OCI-LY3 (cell line): Measurements from ENCODE around the gene TEX29.

Experiments
- H2AFZ ChIP-seq: fragments of 200-600, 300-600 bp; shearing (Covaris generic); 2 replicates; pipeline ENCODE4 v1.6.0; 2014; ENCODE audit warnings: antibody characterized with exemption, low read depth, low read length
- H3K27ac ChIP-seq: fragments of 200-600, 300-600 bp; sonication (generic); 2 replicates; pipeline ENCODE4 v1.5.1; 2014; ENCODE audit warnings: mild to moderate bottlenecking, low read length, moderate library complexity, mixed read lengths
- H3K27me3 ChIP-seq: fragments of 200-600, 300-600 bp; sonication (generic); 2 replicates; pipeline ENCODE4 v1.6.1; 2014; ENCODE audit warnings: low read depth, low read length, mixed read lengths
- H3K36me3 ChIP-seq: fragments of 200-600, 300-600 bp; sonication (generic); replicated peaks from 2 replicates; pipeline ENCODE3; 2014; ENCODE audit warnings: low read depth, low read length, mixed read lengths
- H3K4me1 ChIP-seq: fragments of 300-600, 200-600 bp; sonication (generic); 2 replicates; pipeline ENCODE4 v1.6.1; 2014; ENCODE audit warnings: low read length, mixed read lengths
- H3K4me2 ChIP-seq: fragments of 200-600, 300-600 bp; sonication (generic); 2 replicates; pipeline ENCODE4 v1.6.1; 2014; ENCODE audit warnings: low read length, mixed read lengths
- H3K4me3 ChIP-seq: fragments of 300-600, 200-600 bp; sonication (generic); 2 replicates; pipeline ENCODE4 v1.5.1; 2014; ENCODE audit warnings: antibody characterized with exemption, mild to moderate bottlenecking, low read length, moderate library complexity
- H3K79me2 ChIP-seq: fragments of 300-600, 200-600 bp; shearing (Covaris generic); 2 replicates; pipeline ENCODE4 v1.6.1; 2014; ENCODE audit warnings: mild to moderate bottlenecking, low read length, mixed read lengths
- H3K9ac ChIP-seq: fragments of 300-600, 200-600 bp; shearing (Covaris generic); 2 replicates; pipeline ENCODE4 v1.6.0; 2014; ENCODE audit warnings: mild to moderate bottlenecking, low read length, moderate library complexity
- H3K9me3 ChIP-seq: fragments of 200-600, 300-600 bp; shearing (Covaris generic); 2 replicates; pipeline ENCODE4 v1.6.1; 2014; ENCODE audit warnings: low read length, mixed read lengths; ENCODE audit not compliant: insufficient read depth
- H4K20me1 ChIP-seq: fragments of 200-600, 300-600 bp; sonication (generic); 2 replicates; pipeline ENCODE4 v1.6.1; 2016; ENCODE audit warnings: low read length, mixed read lengths; ENCODE audit not compliant: insufficient read depth
- CTCF ChIP-seq: fragments of 200-600, 300-600 bp; sonication (generic); IDR thresholded peaks from 2 replicates; pipeline ENCODE4 v1.5.1; 2014; ENCODE audit warnings: antibody characterized with exemption, low read length, low read depth
- EZH2phosphoT487 ChIP-seq: fragments of 200-600 bp; shearing (Covaris generic); IDR thresholded peaks from 2 replicates; pipeline ENCODE4 v1.6.1; 2018; ENCODE audit warnings: antibody characterized with exemption, mixed run types, low read depth

Gene TEX29

GRCh38 chr13:111291908-111292307 lies 28.5 kb upstream of the TEX29 start:
- H3K9ac ChIP-seq, result no peak overlapping the region
- H3K4me3 ChIP-seq, result no peak overlapping the region
- no peak overlapping the region for H2AFZ ChIP-seq
- H3K4me2 ChIP-seq, result no peak overlapping the region
- no peaks in the 10 kb centered on the region for H3K27me3 ChIP-seq
- no peaks in the 10 kb centered on the region for H3K79me2 ChIP-seq
- H3K27ac ChIP-seq, result no peak overlapping the region
- no peaks in the 10 kb centered on the region for H3K9me3 ChIP-seq
- H3K36me3 ChIP-seq, result peaks cover 52% of the 10 kb centered on the region
- H3K4me1 ChIP-seq, result no peaks in the 10 kb centered on the region
- H4K20me1 ChIP-seq, result 0 out of 2 replicates have a peak, but pooled peaks cover 7% of the 10 kb centered on the region
- TF ChIP-seq EZH2phosphoT487, result no peak
- TF ChIP-seq CTCF, result no peak

GRCh38 chr13:111292710-111293485 lies 27.5 kb upstream of the TEX29 start:
- no peak overlapping the region for H3K9ac ChIP-seq
- peaks cover 45% of the 10 kb centered on the region for H3K36me3 ChIP-seq
- H3K9me3 ChIP-seq, result no peaks in the 10 kb centered on the region
- no peak overlapping the region for H3K4me3 ChIP-seq
- H4K20me1 ChIP-seq, result 0 out of 2 replicates have a peak, but pooled peaks cover 7% of the 10 kb centered on the region
- H3K4me2 ChIP-seq, result no peak overlapping the region
- TF ChIP-seq CTCF (no peak), EZH2phosphoT487 (no peak)
- H2AFZ ChIP-seq, result no peak overlapping the region
- H3K79me2 ChIP-seq, result no peaks in the 10 kb centered on the region
- H3K27me3 ChIP-seq, result no peaks in the 10 kb centered on the region
- H3K27ac ChIP-seq, result no peak overlapping the region
- no peaks in the 10 kb centered on the region for H3K4me1 ChIP-seq

- Histone ChIP-seq H3K9me3 (no peaks in the 10 kb centered on the region), H3K4me2 (no peak overlapping the region), H3K27ac (no peak overlapping the region), H3K4me1 (no peaks in the 10 kb centered on the region), H3K4me3 (no peak overlapping the region), H2AFZ (no peak overlapping the region), H3K36me3 (peaks cover 36% of the 10 kb centered on the region), H4K20me1 (0 out of 2 replicates have a peak, but pooled peaks cover 7% of the 10 kb centered on the region), H3K79me2 (no peaks in the 10 kb centered on the region), H3K27me3 (no peaks in the 10 kb centered on the region), H3K9ac (no peak overlapping the region)
- no peak for TF ChIP-seq CTCF
- TF ChIP-seq EZH2phosphoT487, result no peak
Observed at GRCh38 chr13:111295886-111296285, 24.6 kb upstream of the TEX29 start.

- Histone ChIP-seq H3K79me2 (no peaks in the 10 kb centered on the region), H3K4me1 (no peaks in the 10 kb centered on the region), H3K4me2 (no peak overlapping the region), H3K9me3 (no peaks in the 10 kb centered on the region), H3K9ac (no peak overlapping the region), H4K20me1 (0 out of 2 replicates have a peak, but pooled peaks cover 7% of the 10 kb centered on the region), H3K27me3 (no peaks in the 10 kb centered on the region), H2AFZ (no peak overlapping the region), H3K4me3 (no peak overlapping the region), H3K36me3 (peaks cover 35% of the 10 kb centered on the region), H3K27ac (no peak overlapping the region)
- TF ChIP-seq EZH2phosphoT487 (no peak), CTCF (no peak)
Observed at GRCh38 chr13:111296417-111296816, 24.0 kb upstream of the TEX29 start.
